Natural killer cell (primary cell): ENCODE data around the gene NAA10. TPM values are rescaled to one million over a fixed set of nuclear protein-coding genes. Genes with fewer than 3 reads are reported as not detected.
A peak's percentile ranks its signal among the peaks of the same experiment; 100 is the strongest.

Experiments used
- ATAC-seq, 3 donors: fragments of 150-1000 bp in 2 of 3; fragments of 200-7000 bp in 1 of 3; cut with Tn5 transposase; 1 replicate in 1 of 3; 2 replicates in 2 of 3; pipeline ENCODE4 v1.10.0; 2021; ENCODE audit warnings: mild to moderate bottlenecking in 2 of 3, moderate library complexity in 2 of 3
- DNase-seq, 2 donors: peaks; one replicate each; pipeline versions ENCODE4 v3.0.0 to v3.0.0-alpha.2; 2013 to 2021; ENCODE audit warnings: mixed read lengths in 1 of 2
- H3K27ac ChIP-seq: one replicate; pipeline ENCODE4 v1.5.1; 2013; ENCODE audit warnings: mild to moderate bottlenecking, low read length
- H3K27me3 ChIP-seq: one replicate; pipeline ENCODE4 v1.6.1; 2013; ENCODE audit warnings: low read length; ENCODE audit not compliant: control insufficient read depth, insufficient read depth
- H3K36me3 ChIP-seq: one replicate; pipeline ENCODE4 v1.6.1; 2013; ENCODE audit warnings: low read length; ENCODE audit not compliant: control insufficient read depth, insufficient read depth
- H3K4me1 ChIP-seq: one replicate; pipeline ENCODE4 v1.6.1; 2013; ENCODE audit warnings: low read length; ENCODE audit not compliant: control insufficient read depth, insufficient read depth
- H3K4me3 ChIP-seq: one replicate; pipeline ENCODE4 v1.5.1; 2013; ENCODE audit warnings: low read length
- H3K9me3 ChIP-seq: one replicate; pipeline ENCODE4 v1.6.1; 2013; ENCODE audit warnings: low read length; ENCODE audit not compliant: control insufficient read depth, insufficient read depth
- H3K27ac Mint-ChIP-seq, 2 donors: one replicate each; pipeline ENCODE4 v1.8.0; 2022; ENCODE audit warnings: mild to moderate bottlenecking in 2 of 2, mixed read lengths in 2 of 2, moderate library complexity in 1 of 2
- H3K27me3 Mint-ChIP-seq, 2 donors: one replicate each; pipeline ENCODE4 v1.8.0; 2022; ENCODE audit warnings: low read depth in 2 of 2, mixed read lengths in 2 of 2
- H3K36me3 Mint-ChIP-seq: one replicate; pipeline ENCODE4 v1.8.0; 2022; ENCODE audit warnings: mixed read lengths
- H3K4me1 Mint-ChIP-seq, 2 donors: one replicate each; pipeline ENCODE4 v1.8.0; 2022; ENCODE audit warnings: mixed read lengths in 2 of 2
- H3K4me3 Mint-ChIP-seq: one replicate; pipeline ENCODE4 v1.8.0; 2022; ENCODE audit warnings: mild to moderate bottlenecking, moderate library complexity, mixed read lengths
- H3K9me3 Mint-ChIP-seq, 2 donors: one replicate each; pipeline ENCODE4 v1.8.0; 2022; ENCODE audit warnings: mixed read lengths in 2 of 2
- CTCF ChIP-seq: fragments of 200-600 bp; IDR thresholded peaks from one replicate; pipeline ENCODE4 v1.8.0; 2022; ENCODE audit warnings: antibody characterized with exemption
- WGBS: methylation state at CpG from one replicate; pipeline ENCODE4 v1.1.7; 2013; ENCODE audit warnings: missing lambda C conversion rate; ENCODE audit not compliant: insufficient coverage; 5-methylcytosine and 5-hydroxymethylcytosine counted together
- intact Hi-C: fragments of 100-400 bp; cut with micrococcal nuclease; formaldehyde crosslinking; loops from one replicate; pipeline ENCODE4 v1.14.2; 2022
- total RNA-seq, 4 donors: library from RNA; stranded (reverse); fragments of 120-200 nt in 1 of 4; gene quantifications; one replicate each; pipeline versions ENCODE4 v1.2.3 to v1.2.4, GENCODE V29; 2013 to 2022

Gene NAA10
- total RNA-seq, 3 donors from 2014 or later (not counting 1 experiment from before 2014, with no cell fraction given) = 63.4 to 82.3 (median 73.1) TPM

GRCh38 chrX:153903991-153904957, 30.6 kb downstream of the NAA10 start, which contains the start of gene AVPR2:
Gene AVPR2, plus strand, starts transcription at chrX:153904673. Its CDS starts 473 bp downstream, at chrX:153905146.
- Mint-ChIP-seq H3K9me3 (no peaks in the 10 kb centered on the region), H3K36me3 (no peaks in the 10 kb centered on the region), H3K4me3 (peak within 1 kb of the TSS; percentile 62), H3K27me3 (no peaks in the 10 kb centered on the region), H3K4me1 (peaks cover 31 to 62% of the 10 kb centered on the region in 2 donors), H3K27ac (peak within 1 kb of the TSS; percentile 70 to 91)
- ATAC-seq = peak in 1 of 3 donors; percentile 9
- Histone ChIP-seq H3K36me3 (peaks cover 18% of the 10 kb centered on the region), H3K4me3 (no peak within 1 kb of the TSS), H3K27ac (peak within 1 kb of the TSS; percentile 11), H3K27me3 (no peaks in the 10 kb centered on the region), H3K4me1 (peaks cover 73% of the 10 kb centered on the region), H3K9me3 (no peaks in the 10 kb centered on the region)
- DNase-seq = peak in 1 of 2 donors; percentile 45
- no peak for TF ChIP-seq CTCF
- intact Hi-C loops = no loop called here
- 26% methylated on average over 21 of the region's 26 CpGs for WGBS

GRCh38 chrX:153903238-153903980, 31.4 kb downstream of the NAA10 start:
- intact Hi-C loops = no loop called here
- no peak overlapping the region for H3K27ac ChIP-seq
- H3K27ac Mint-ChIP-seq = peak overlapping the region; percentile 70 to 91

GRCh38 chrX:153902385-153902784, 32.5 kb downstream of the NAA10 start:
- no peaks in the 10 kb centered on the region for H3K27me3 Mint-ChIP-seq
- no peaks in the 10 kb centered on the region for H3K36me3 Mint-ChIP-seq
- 64% methylated on average over 9 of the region's 10 CpGs for WGBS
- no peak overlapping the region for H3K4me3 Mint-ChIP-seq
- no peaks in the 10 kb centered on the region for H3K9me3 Mint-ChIP-seq
- DNase-seq = no peak
- Histone ChIP-seq H3K9me3 (no peaks in the 10 kb centered on the region), H3K27ac (no peak overlapping the region), H3K4me3 (no peak overlapping the region), H3K27me3 (no peaks in the 10 kb centered on the region), H3K4me1 (peaks cover 72% of the 10 kb centered on the region), H3K36me3 (peaks cover 5% of the 10 kb centered on the region)
- intact Hi-C loops = no loop called here
- no peak overlapping the region for H3K27ac Mint-ChIP-seq
- no peak for TF ChIP-seq CTCF
- no peak for ATAC-seq
- H3K4me1 Mint-ChIP-seq = peaks cover 31 to 56% of the 10 kb centered on the region in 2 donors

More at GRCh38 chrX:153903238-153903980, 31.4 kb downstream of the NAA10 start:
- Mint-ChIP-seq H3K4me1 (peaks cover 31 to 59% of the 10 kb centered on the region in 2 donors), H3K27me3 (no peaks in the 10 kb centered on the region), H3K4me3 (peak overlapping the region; percentile 62), H3K36me3 (no peaks in the 10 kb centered on the region), H3K9me3 (no peaks in the 10 kb centered on the region)
- Histone ChIP-seq H3K4me1 (peaks cover 73% of the 10 kb centered on the region), H3K36me3 (peaks cover 12% of the 10 kb centered on the region), H3K27me3 (no peaks in the 10 kb centered on the region), H3K9me3 (no peaks in the 10 kb centered on the region), H3K4me3 (no peak overlapping the region)
- WGBS = 33% methylated on average over 16 of the region's 18 CpGs
- ATAC-seq = peak in 1 of 3 donors; percentile 6
- no peak for DNase-seq
- no peak for TF ChIP-seq CTCF
